ENCODE results near the gene MYLK3. TPM values are rescaled to one million over a fixed set of nuclear protein-coding genes. Genes with fewer than 3 reads are reported as not detected.

The MYLK3 gene
- total RNA-seq, 1 donor from 2014 or later, result 0.33 TPM

DNA sequence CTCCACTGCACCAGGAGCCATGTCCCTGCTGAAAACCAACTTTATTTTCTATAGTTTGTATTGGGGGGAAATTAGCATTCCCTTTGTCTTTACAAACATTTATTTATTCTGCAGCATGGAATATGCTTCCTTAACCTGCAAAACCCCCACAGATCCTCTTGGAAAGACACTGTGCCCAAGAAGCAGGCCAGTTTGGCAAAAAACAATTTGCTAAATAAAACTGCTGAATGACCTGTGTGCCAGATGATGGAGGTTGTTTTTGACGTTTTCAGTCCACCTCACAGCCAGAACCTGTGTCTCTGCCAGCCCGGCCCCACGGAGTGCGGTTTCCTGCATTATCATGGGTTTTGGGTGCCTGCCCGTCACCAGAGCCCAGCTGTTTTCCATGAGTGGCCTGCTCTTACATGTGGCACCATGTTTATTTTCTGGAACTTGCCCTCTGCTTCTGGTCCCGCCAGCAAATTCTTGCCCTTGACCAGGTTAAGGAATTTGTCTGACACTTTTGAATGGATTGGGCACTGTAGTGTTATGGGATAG is 32.3 kb downstream of the MYLK3 start:
- H3K4me1 Mint-ChIP-seq, result no peaks in the 10 kb centered on the region
- no peaks in the 10 kb centered on the region for H3K27me3 Mint-ChIP-seq (ENCODE audit: low read depth)
- no peaks in the 10 kb centered on the region for H3K36me3 Mint-ChIP-seq (ENCODE audit: low read depth)
- TF ChIP-seq, protein P1, sequence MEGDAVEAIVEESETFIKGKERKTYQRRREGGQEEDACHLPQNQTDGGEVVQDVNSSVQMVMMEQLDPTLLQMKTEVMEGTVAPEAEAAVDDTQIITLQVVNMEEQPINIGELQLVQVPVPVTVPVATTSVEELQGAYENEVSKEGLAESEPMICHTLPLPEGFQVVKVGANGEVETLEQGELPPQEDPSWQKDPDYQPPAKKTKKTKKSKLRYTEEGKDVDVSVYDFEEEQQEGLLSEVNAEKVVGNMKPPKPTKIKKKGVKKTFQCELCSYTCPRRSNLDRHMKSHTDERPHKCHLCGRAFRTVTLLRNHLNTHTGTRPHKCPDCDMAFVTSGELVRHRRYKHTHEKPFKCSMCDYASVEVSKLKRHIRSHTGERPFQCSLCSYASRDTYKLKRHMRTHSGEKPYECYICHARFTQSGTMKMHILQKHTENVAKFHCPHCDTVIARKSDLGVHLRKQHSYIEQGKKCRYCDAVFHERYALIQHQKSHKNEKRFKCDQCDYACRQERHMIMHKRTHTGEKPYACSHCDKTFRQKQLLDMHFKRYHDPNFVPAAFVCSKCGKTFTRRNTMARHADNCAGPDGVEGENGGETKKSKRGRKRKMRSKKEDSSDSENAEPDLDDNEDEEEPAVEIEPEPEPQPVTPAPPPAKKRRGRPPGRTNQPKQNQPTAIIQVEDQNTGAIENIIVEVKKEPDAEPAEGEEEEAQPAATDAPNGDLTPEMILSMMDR (conservative IDR thresholded peaks at IDR 0.05), result no peak
- no peak overlapping the region for H3K4me3 Mint-ChIP-seq
- no peaks in the 10 kb centered on the region for H3K9me3 Mint-ChIP-seq
- DNase-seq (ENCODE audit: low read depth, low spot score), result no peak
- H3K27ac Mint-ChIP-seq (ENCODE audit: unreplicated experiment), result no peak overlapping the region

GRCh38 chr16:46714797-46715591 is 33.1 kb downstream of the MYLK3 start:
- no peaks in the 10 kb centered on the region for H3K36me3 Mint-ChIP-seq (ENCODE audit: low read depth)
- H3K9me3 Mint-ChIP-seq, result no peaks in the 10 kb centered on the region
- no peaks in the 10 kb centered on the region for H3K27me3 Mint-ChIP-seq (ENCODE audit: low read depth)
- no peaks in the 10 kb centered on the region for H3K4me1 Mint-ChIP-seq
- TF ChIP-seq, protein P1 (conservative IDR thresholded peaks at IDR 0.05), result no peak
- DNase-seq (ENCODE audit: low read depth, low spot score), result no peak
- no peak overlapping the region for H3K27ac Mint-ChIP-seq (ENCODE audit: unreplicated experiment)
- H3K4me3 Mint-ChIP-seq, result no peak overlapping the region

DNA sequence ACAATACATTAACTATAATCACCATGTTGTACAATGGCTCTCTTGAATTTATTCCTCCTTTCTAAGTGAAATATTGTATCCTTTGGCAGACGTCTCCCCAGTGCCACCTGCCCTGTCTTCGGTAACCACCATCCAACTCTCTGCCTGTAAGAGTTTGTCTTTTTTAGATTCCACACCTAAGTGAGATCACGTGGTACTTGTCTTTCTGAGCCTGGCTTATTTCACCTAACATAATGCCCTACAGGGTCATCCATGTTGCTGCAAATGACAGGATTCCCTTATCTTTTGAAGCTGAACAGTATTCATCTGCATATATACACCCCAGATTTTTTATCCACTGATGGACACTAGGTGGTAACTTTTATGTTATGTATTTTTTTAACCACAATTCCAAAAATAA is 34.5 kb downstream of the MYLK3 start:
- H3K4me3 Mint-ChIP-seq, result no peak overlapping the region
- H3K27ac Mint-ChIP-seq (ENCODE audit: unreplicated experiment), result no peak overlapping the region
- H3K4me1 Mint-ChIP-seq, result no peaks in the 10 kb centered on the region
- H3K27me3 Mint-ChIP-seq (ENCODE audit: low read depth), result no peaks in the 10 kb centered on the region
- no peak for DNase-seq (ENCODE audit: low read depth, low spot score)
- H3K9me3 Mint-ChIP-seq, result no peaks in the 10 kb centered on the region
- no peaks in the 10 kb centered on the region for H3K36me3 Mint-ChIP-seq (ENCODE audit: low read depth)
- TF ChIP-seq, protein P1 (conservative IDR thresholded peaks at IDR 0.05), result no peak

GRCh38 chr16:46712911-46713310 is 35.2 kb downstream of the MYLK3 start:
- H3K27ac Mint-ChIP-seq (ENCODE audit: unreplicated experiment), result no peak overlapping the region
- DNase-seq (ENCODE audit: low read depth, low spot score), result no peak
- H3K9me3 Mint-ChIP-seq, result no peaks in the 10 kb centered on the region
- H3K4me3 Mint-ChIP-seq, result no peak overlapping the region
- TF ChIP-seq, protein P1 (conservative IDR thresholded peaks at IDR 0.05), result no peak
- no peaks in the 10 kb centered on the region for H3K4me1 Mint-ChIP-seq
- H3K27me3 Mint-ChIP-seq (ENCODE audit: low read depth), result no peaks in the 10 kb centered on the region
- no peaks in the 10 kb centered on the region for H3K36me3 Mint-ChIP-seq (ENCODE audit: low read depth)

- no peak overlapping the region for H3K27ac Mint-ChIP-seq (ENCODE audit: unreplicated experiment)
- no peak overlapping the region for H3K4me3 Mint-ChIP-seq
- H3K27me3 Mint-ChIP-seq (ENCODE audit: low read depth), result no peaks in the 10 kb centered on the region
- H3K9me3 Mint-ChIP-seq, result no peaks in the 10 kb centered on the region
- H3K36me3 Mint-ChIP-seq (ENCODE audit: low read depth), result no peaks in the 10 kb centered on the region
- no peak for DNase-seq (ENCODE audit: low read depth, low spot score)
- H3K4me1 Mint-ChIP-seq, result no peaks in the 10 kb centered on the region
- TF ChIP-seq, protein P1 (conservative IDR thresholded peaks at IDR 0.05), result no peak
These were observed 36.8 kb downstream of the MYLK3 start for GRCh38 chr16:46711106-46712058.
